SH-SY5Y (cell line): ENCODE measurements around the gene LLGL2.

Experiments used
- GATA2 ChIP-seq: IDR thresholded peaks from 2 replicates; pipeline ENCODE4 v1.6.1; 2011; ENCODE audit warnings: mild to moderate bottlenecking, low read depth, low read length
- GATA3 ChIP-seq: IDR thresholded peaks from 2 replicates; pipeline ENCODE4 v1.6.1; 2011; ENCODE audit warnings: low read depth, mild to moderate bottlenecking, low read length, moderate library complexity

- no peak for TF ChIP-seq GATA3
- TF ChIP-seq GATA2, result peak; percentile 88
Measured at GRCh38 chr17:75557075-75557851, 31.8 kb downstream of the LLGL2 start.
